ENCODE data around the gene CCDC51. TPM values are rescaled to one million over a fixed set of nuclear protein-coding genes. Genes with fewer than 3 reads are reported as not detected.
"Not testable (repeated sequence)": the region's sequence is repeated elsewhere in the genome, so short reads cannot be mapped to it uniquely, and the experiment has no call there.

Gene CCDC51
- total and polyA plus RNA-seq, 5 donors from 2014 or later = 4.6 to 13.7 (median 9.1) TPM

GRCh38 chr3:48402907-48403306 lies 37.0 kb downstream of the CCDC51 start:
- Histone ChIP-seq H3K27ac (ENCODE audit: insufficient read depth, low read length, poor library complexity, severe bottlenecking) (no peak overlapping the region), H3K27me3 (ENCODE audit: control insufficient read depth, insufficient read depth, low read length) (no peaks in the 10 kb centered on the region), H3K9me3 (ENCODE audit: control insufficient read depth in 2 of 2, low read length in 2 of 2) (no peaks in the 10 kb centered on the region), H3K36me3 (ENCODE audit: control insufficient read depth, insufficient read depth, low read length) (no peaks in the 10 kb centered on the region), H3K4me3 (ENCODE audit: low read depth, low read length) (no peak overlapping the region), H3K4me1 (ENCODE audit: control insufficient read depth, insufficient read depth, low read length, poor library complexity, severe bottlenecking) (no peaks in the 10 kb centered on the region)
- no peak overlapping the region for H3K4me3 Mint-ChIP-seq
- H3K36me3 Mint-ChIP-seq = no peaks in the 10 kb centered on the region
- DNase-seq (no peak), ATAC-seq (ENCODE audit: low read depth in 2 of 2) (no peak)
- H3K27me3 Mint-ChIP-seq = peaks cover 9% of the 10 kb centered on the region
- H3K27ac Mint-ChIP-seq = no peak overlapping the region
- H3K4me1 Mint-ChIP-seq = peaks cover 0 to 4% (median 0%) of the 10 kb centered on the region in 4 donors
- H3K9me3 Mint-ChIP-seq = peaks cover 0 to 1% (median 0%) of the 10 kb centered on the region in 7 donors

GRCh38 chr3:48402281-48402732 lies 37.6 kb downstream of the CCDC51 start:
- Mint-ChIP-seq H3K4me3 (no peak overlapping the region), H3K27ac (no peak overlapping the region), H3K9me3 (peaks cover 0 to 1% (median 0%) of the 10 kb centered on the region in 7 donors), H3K36me3 (no peaks in the 10 kb centered on the region), H3K27me3 (peaks cover 10% of the 10 kb centered on the region), H3K4me1 (peaks cover 0 to 4% (median 0%) of the 10 kb centered on the region in 4 donors)
- DNase-seq (no peak), ATAC-seq (ENCODE audit: low read depth in 2 of 2) (no peak)
- Histone ChIP-seq H3K36me3 (ENCODE audit: control insufficient read depth, insufficient read depth, low read length) (no peaks in the 10 kb centered on the region), H3K9me3 (ENCODE audit: control insufficient read depth in 2 of 2, low read length in 2 of 2) (no peaks in the 10 kb centered on the region), H3K27ac (ENCODE audit: insufficient read depth, low read length, poor library complexity, severe bottlenecking) (no peak overlapping the region), H3K4me3 (ENCODE audit: low read depth, low read length) (no peak overlapping the region), H3K4me1 (ENCODE audit: control insufficient read depth, insufficient read depth, low read length, poor library complexity, severe bottlenecking) (no peaks in the 10 kb centered on the region), H3K27me3 (ENCODE audit: control insufficient read depth, insufficient read depth, low read length) (no peaks in the 10 kb centered on the region)

GRCh38 chr3:48401434-48401901 lies 38.5 kb downstream of the CCDC51 start:
- H3K36me3 ChIP-seq (ENCODE audit: control insufficient read depth, insufficient read depth, low read length); H3K4me1 Mint-ChIP-seq; H3K4me3 Mint-ChIP-seq; H3K9me3 ChIP-seq (ENCODE audit: control insufficient read depth in 2 of 2, low read length in 2 of 2); H3K4me3 ChIP-seq (ENCODE audit: low read depth, low read length); H3K9me3 Mint-ChIP-seq; H3K4me1 ChIP-seq (ENCODE audit: control insufficient read depth, insufficient read depth, low read length, poor library complexity, severe bottlenecking); H3K27ac ChIP-seq (ENCODE audit: insufficient read depth, low read length, poor library complexity, severe bottlenecking); H3K27ac Mint-ChIP-seq; DNase-seq; H3K27me3 ChIP-seq (ENCODE audit: control insufficient read depth, insufficient read depth, low read length); H3K36me3 Mint-ChIP-seq; ATAC-seq (ENCODE audit: low read depth in 2 of 2): not testable (repeated sequence)
- peaks cover 16% of the 10 kb centered on the region for H3K27me3 Mint-ChIP-seq

- Histone ChIP-seq H3K9me3 (ENCODE audit: control insufficient read depth in 2 of 2, low read length in 2 of 2) (no peaks in the 10 kb centered on the region), H3K27me3 (ENCODE audit: control insufficient read depth, insufficient read depth, low read length) (no peaks in the 10 kb centered on the region), H3K27ac (ENCODE audit: insufficient read depth, low read length, poor library complexity, severe bottlenecking) (no peak overlapping the region), H3K4me3 (ENCODE audit: low read depth, low read length) (no peak overlapping the region), H3K4me1 (ENCODE audit: control insufficient read depth, insufficient read depth, low read length, poor library complexity, severe bottlenecking) (no peaks in the 10 kb centered on the region), H3K36me3 (ENCODE audit: control insufficient read depth, insufficient read depth, low read length) (no peaks in the 10 kb centered on the region)
- Mint-ChIP-seq H3K4me3 (no peak overlapping the region), H3K27ac (no peak overlapping the region), H3K27me3 (peaks cover 19% of the 10 kb centered on the region), H3K9me3 (peaks cover 0 to 1% (median 0%) of the 10 kb centered on the region in 7 donors), H3K4me1 (peaks cover 0 to 4% (median 0%) of the 10 kb centered on the region in 4 donors), H3K36me3 (no peaks in the 10 kb centered on the region)
- DNase-seq = peak; percentile 64 to 76 (median 72)
- ATAC-seq (ENCODE audit: low read depth in 2 of 2) = peak; percentile 62 to 65
These were observed 39.0 kb downstream of the CCDC51 start for GRCh38 chr3:48400824-48401433.

- H3K27ac Mint-ChIP-seq = no peak overlapping the region
- H3K9me3 ChIP-seq (ENCODE audit: control insufficient read depth in 2 of 2, low read length in 2 of 2) = no peaks in the 10 kb centered on the region
- H3K4me1 ChIP-seq (ENCODE audit: control insufficient read depth, insufficient read depth, low read length, poor library complexity, severe bottlenecking) = no peaks in the 10 kb centered on the region
- no peaks in the 10 kb centered on the region for H3K36me3 Mint-ChIP-seq
- H3K27me3 Mint-ChIP-seq = peaks cover 21% of the 10 kb centered on the region
- H3K9me3 Mint-ChIP-seq = peaks cover 0 to 1% (median 0%) of the 10 kb centered on the region in 7 donors
- ATAC-seq (ENCODE audit: low read depth in 2 of 2) (no peak), DNase-seq (no peak)
- H3K4me1 Mint-ChIP-seq = peaks cover 0 to 4% (median 0%) of the 10 kb centered on the region in 4 donors
- no peaks in the 10 kb centered on the region for H3K36me3 ChIP-seq (ENCODE audit: control insufficient read depth, insufficient read depth, low read length)
- peaks cover 3% of the 10 kb centered on the region for H3K27me3 ChIP-seq (ENCODE audit: control insufficient read depth, insufficient read depth, low read length)
- no peak overlapping the region for H3K27ac ChIP-seq (ENCODE audit: insufficient read depth, low read length, poor library complexity, severe bottlenecking)
- H3K4me3 ChIP-seq (ENCODE audit: low read depth, low read length) = no peak overlapping the region
- no peak overlapping the region for H3K4me3 Mint-ChIP-seq
These were observed 40.3 kb downstream of the CCDC51 start for GRCh38 chr3:48399387-48400172.

- Mint-ChIP-seq H3K4me3 (no peak overlapping the region), H3K9me3 (peaks cover 0 to 1% (median 0%) of the 10 kb centered on the region in 7 donors), H3K27ac (no peak overlapping the region), H3K4me1 (peaks cover 0 to 4% (median 0%) of the 10 kb centered on the region in 4 donors), H3K27me3 (peaks cover 21% of the 10 kb centered on the region), H3K36me3 (no peaks in the 10 kb centered on the region)
- Histone ChIP-seq H3K9me3 (ENCODE audit: control insufficient read depth in 2 of 2, low read length in 2 of 2) (no peaks in the 10 kb centered on the region), H3K27ac (ENCODE audit: insufficient read depth, low read length, poor library complexity, severe bottlenecking) (no peak overlapping the region), H3K36me3 (ENCODE audit: control insufficient read depth, insufficient read depth, low read length) (no peaks in the 10 kb centered on the region), H3K27me3 (ENCODE audit: control insufficient read depth, insufficient read depth, low read length) (peaks cover 3% of the 10 kb centered on the region), H3K4me3 (ENCODE audit: low read depth, low read length) (no peak overlapping the region), H3K4me1 (ENCODE audit: control insufficient read depth, insufficient read depth, low read length, poor library complexity, severe bottlenecking) (no peaks in the 10 kb centered on the region)
- no peak for ATAC-seq (ENCODE audit: low read depth in 2 of 2)
- no peak for DNase-seq
These were observed 41.1 kb downstream of the CCDC51 start for GRCh38 chr3:48398701-48399386.

- Histone ChIP-seq H3K36me3 (ENCODE audit: control insufficient read depth, insufficient read depth, low read length) (no peaks in the 10 kb centered on the region), H3K27me3 (ENCODE audit: control insufficient read depth, insufficient read depth, low read length) (peaks cover 3% of the 10 kb centered on the region), H3K27ac (ENCODE audit: insufficient read depth, low read length, poor library complexity, severe bottlenecking) (no peak overlapping the region), H3K4me1 (ENCODE audit: control insufficient read depth, insufficient read depth, low read length, poor library complexity, severe bottlenecking) (no peaks in the 10 kb centered on the region), H3K9me3 (ENCODE audit: control insufficient read depth in 2 of 2, low read length in 2 of 2) (no peaks in the 10 kb centered on the region), H3K4me3 (ENCODE audit: low read depth, low read length) (no peak overlapping the region)
- H3K27me3 Mint-ChIP-seq = peaks cover 21% of the 10 kb centered on the region
- peaks cover 0 to 4% (median 0%) of the 10 kb centered on the region in 4 donors for H3K4me1 Mint-ChIP-seq
- H3K4me3 Mint-ChIP-seq = no peak overlapping the region
- DNase-seq = no peak
- H3K27ac Mint-ChIP-seq = peak overlapping the region in 1 of 3 donors; percentile 46
- peaks cover 0 to 1% (median 0%) of the 10 kb centered on the region in 7 donors for H3K9me3 Mint-ChIP-seq
- no peaks in the 10 kb centered on the region for H3K36me3 Mint-ChIP-seq
- no peak for ATAC-seq (ENCODE audit: low read depth in 2 of 2)
These were observed 41.9 kb downstream of the CCDC51 start for GRCh38 chr3:48397767-48398681.

Data from CD4-positive, CD25-positive, alpha-beta regulatory T cell (primary cell).